ENCODE results near the gene SACS.

The SACS gene

DNA sequence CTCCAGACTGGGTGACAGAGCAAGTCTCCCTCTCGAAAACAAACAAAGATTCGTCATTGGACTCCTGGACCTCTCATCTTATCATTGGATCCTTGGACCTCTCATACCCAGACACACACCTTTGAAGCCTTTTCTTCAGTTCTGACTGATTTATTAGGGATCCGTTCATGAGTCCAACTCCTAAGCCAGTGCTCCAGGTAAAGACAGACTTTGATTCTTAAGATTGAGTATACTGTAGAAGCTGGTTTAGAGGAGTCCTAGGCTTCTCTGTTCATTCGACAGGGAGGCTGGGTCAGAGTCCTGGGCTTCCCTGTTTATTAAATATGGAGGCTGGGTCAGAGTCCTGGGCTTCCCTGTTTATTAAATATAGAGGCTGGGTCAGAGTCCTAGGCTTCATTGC lies 38.7 kb downstream of the SACS start:
- H3K4me3 ChIP-seq (ENCODE audit: low read depth, low read length): no peak overlapping the region
- TF ChIP-seq, protein P1, sequence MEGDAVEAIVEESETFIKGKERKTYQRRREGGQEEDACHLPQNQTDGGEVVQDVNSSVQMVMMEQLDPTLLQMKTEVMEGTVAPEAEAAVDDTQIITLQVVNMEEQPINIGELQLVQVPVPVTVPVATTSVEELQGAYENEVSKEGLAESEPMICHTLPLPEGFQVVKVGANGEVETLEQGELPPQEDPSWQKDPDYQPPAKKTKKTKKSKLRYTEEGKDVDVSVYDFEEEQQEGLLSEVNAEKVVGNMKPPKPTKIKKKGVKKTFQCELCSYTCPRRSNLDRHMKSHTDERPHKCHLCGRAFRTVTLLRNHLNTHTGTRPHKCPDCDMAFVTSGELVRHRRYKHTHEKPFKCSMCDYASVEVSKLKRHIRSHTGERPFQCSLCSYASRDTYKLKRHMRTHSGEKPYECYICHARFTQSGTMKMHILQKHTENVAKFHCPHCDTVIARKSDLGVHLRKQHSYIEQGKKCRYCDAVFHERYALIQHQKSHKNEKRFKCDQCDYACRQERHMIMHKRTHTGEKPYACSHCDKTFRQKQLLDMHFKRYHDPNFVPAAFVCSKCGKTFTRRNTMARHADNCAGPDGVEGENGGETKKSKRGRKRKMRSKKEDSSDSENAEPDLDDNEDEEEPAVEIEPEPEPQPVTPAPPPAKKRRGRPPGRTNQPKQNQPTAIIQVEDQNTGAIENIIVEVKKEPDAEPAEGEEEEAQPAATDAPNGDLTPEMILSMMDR (IDR thresholded peaks at IDR 0.05; ENCODE audit: low read depth, low read length): no peak
- in situ Hi-C loops (cut with HindIII; ENCODE audit: low sequenced_read_pairs): no loop called here
- no peak for DNase-seq (ENCODE audit: low read depth, low spot score)

DNA sequence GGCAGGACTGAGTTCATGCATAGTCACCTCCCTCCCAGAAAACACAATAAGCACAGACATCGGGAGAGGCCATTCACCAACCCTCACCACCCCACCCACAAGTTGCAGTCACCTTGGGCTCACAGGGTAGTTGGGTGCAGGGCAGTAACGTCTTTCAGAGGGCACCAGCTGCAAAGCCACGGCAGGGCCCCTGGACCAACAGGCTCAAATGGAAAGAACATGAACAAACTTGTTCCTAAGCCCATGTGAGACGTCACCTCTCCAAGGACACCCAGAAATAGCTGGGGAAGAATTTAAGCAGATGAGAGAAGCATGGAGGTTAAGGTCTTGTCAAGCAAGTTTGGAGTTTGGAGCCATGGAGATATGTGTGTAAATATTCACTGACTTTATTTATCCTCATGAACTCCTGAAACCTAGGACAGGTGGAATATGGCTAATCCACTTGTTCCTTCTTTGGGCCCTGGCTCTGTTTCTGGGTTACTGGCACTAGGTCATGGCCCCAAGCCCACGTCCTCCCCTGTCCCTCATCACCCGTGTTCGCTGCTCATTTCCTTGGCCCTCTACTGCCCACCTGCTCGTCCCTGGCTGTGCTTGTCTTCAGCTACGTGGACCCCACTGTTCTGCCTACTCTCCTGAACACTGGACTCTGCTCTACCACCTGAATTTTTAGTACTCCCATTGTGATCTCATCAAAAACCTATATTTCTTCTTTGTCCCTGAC lies 40.4 kb downstream of the SACS start:
- in situ Hi-C loops (cut with HindIII; ENCODE audit: low sequenced_read_pairs): no loop called here
- TF ChIP-seq, protein P1 (IDR thresholded peaks at IDR 0.05; ENCODE audit: low read depth, low read length): no peak

DNA sequence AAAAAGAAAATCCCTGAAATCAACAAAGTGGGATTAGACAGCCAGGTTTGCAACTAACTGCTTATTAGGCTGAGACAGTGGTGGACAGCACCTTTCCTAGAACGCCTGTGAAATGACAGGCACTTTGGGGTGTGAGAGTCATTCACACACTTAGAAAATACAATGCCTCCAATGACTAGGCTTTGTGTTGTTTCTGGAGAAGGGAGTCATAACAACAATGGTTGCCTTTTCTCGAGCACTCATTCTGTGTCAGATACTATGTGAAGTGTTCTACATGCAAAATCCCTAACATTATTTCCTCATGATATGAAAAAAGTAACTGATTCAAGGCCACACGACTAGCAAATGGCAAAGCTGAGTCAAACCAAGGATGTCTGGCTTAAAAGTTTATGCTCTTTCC lies 41.2 kb downstream of the SACS start:
- TF ChIP-seq, protein P1 (IDR thresholded peaks at IDR 0.05; ENCODE audit: low read depth, low read length): no peak
- in situ Hi-C loops (cut with HindIII; ENCODE audit: low sequenced_read_pairs): no loop called here
- H3K4me3 ChIP-seq (ENCODE audit: low read depth, low read length): no peak overlapping the region
- DNase-seq (ENCODE audit: low read depth, low spot score): no peak

More for the DNA sequence above, 40.4 kb downstream of the SACS start:
- H3K4me3 ChIP-seq (ENCODE audit: low read depth, low read length): no peak overlapping the region
- DNase-seq (ENCODE audit: low read depth, low spot score): no peak

DNA sequence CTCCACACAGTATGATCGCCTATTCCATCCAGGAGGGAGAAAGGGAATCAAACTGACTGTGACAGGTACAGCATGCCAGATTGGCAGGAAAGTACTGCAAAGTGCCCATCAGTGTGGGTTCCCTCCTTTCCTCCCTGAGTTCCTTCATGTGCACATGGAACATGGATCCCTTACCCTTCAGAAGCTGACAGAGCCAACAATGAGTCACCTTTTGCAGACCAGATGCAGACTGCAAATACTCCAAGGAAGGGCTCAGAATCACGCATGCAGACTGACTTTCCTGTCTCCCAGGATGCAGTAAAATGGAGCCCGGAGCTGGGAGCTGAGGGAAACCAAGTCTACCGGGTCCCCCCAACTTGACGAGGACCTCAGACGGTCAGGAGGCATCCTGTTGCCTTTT lies 41.8 kb downstream of the SACS start:
- in situ Hi-C loops (cut with HindIII; ENCODE audit: low sequenced_read_pairs): no loop called here
- H3K4me3 ChIP-seq (ENCODE audit: low read depth, low read length): no peak overlapping the region
- no peak for DNase-seq (ENCODE audit: low read depth, low spot score)
- TF ChIP-seq, protein P1 (IDR thresholded peaks at IDR 0.05; ENCODE audit: low read depth, low read length): no peak

DNA sequence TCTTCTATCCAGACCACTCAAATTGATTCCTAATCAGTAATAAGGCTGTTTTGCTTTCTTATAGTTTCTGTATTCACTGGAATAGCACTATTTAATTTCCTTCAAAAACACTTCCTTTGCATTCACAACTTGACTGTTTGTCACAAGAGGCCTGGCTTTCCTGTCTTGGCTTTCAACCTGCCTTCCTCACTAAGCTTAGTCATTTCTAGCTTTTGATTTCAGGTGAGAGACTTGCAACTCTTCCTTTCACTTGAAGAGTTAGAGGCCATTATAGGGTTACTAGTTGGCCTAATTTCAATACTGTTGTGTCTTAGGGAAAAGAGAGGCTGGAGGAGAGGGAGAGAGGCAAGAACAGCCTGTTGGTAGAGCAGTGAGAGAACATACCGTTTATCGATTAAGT lies 47.0 kb downstream of the SACS start:
- no peak for DNase-seq (ENCODE audit: low read depth, low spot score)
- in situ Hi-C loops (cut with HindIII; ENCODE audit: low sequenced_read_pairs): no loop called here
- TF ChIP-seq, protein P1 (IDR thresholded peaks at IDR 0.05; ENCODE audit: low read depth, low read length): no peak
- H3K4me3 ChIP-seq (ENCODE audit: low read depth, low read length): no peak overlapping the region

DNA sequence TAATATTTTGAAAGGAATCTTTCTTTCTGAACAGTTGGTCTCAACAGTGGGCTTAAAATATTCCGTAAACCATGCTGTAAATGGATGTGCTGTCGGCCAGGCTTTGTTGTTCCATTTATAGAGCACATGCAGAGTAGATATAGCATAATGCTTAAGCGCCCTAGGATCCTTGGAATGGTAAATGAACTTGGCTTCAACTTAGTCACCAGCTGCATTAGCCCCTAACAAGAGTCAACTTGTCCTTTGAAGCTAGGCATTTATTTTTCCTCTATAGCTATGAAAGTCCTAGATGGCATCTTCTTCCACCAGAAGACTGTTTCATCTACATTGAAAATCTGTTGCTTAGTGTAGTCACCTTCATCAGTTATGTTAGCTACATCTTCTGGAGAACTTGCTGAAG lies 47.6 kb downstream of the SACS start:
- no peak for DNase-seq (ENCODE audit: low read depth, low spot score)
- H3K4me3 ChIP-seq (ENCODE audit: low read depth, low read length): no peak overlapping the region
- TF ChIP-seq, protein P1 (IDR thresholded peaks at IDR 0.05; ENCODE audit: low read depth, low read length): no peak
- in situ Hi-C loops (cut with HindIII; ENCODE audit: low sequenced_read_pairs): no loop called here

All from astrocyte of the spinal cord (primary cell).